IPS-18a (cell line): ENCODE data around the gene TLDC2.
"Not testable (repeated sequence)": the region's sequence is repeated elsewhere in the genome, so short reads cannot be mapped to it uniquely, and the experiment has no call there.

Experiments
- H3K27ac ChIP-seq: one replicate; pipeline ENCODE4 v1.5.1; 2013; ENCODE audit warnings: low read length
- H3K27me3 ChIP-seq: one replicate; pipeline ENCODE4 v1.6.1; 2013; ENCODE audit warnings: mild to moderate bottlenecking, low read length; ENCODE audit not compliant: control insufficient read depth, insufficient read depth
- H3K36me3 ChIP-seq: one replicate; pipeline ENCODE4 v1.6.1; 2013; ENCODE audit warnings: low read depth, low read length; ENCODE audit not compliant: control insufficient read depth
- H3K4me1 ChIP-seq: one replicate; pipeline ENCODE4 v1.6.1; 2013; ENCODE audit warnings: low read depth, low read length; ENCODE audit not compliant: control insufficient read depth
- H3K4me3 ChIP-seq: one replicate; pipeline ENCODE4 v1.5.1; 2013; ENCODE audit warnings: low read length
- H3K9ac ChIP-seq: one replicate; pipeline ENCODE4 v1.6.1; 2013; ENCODE audit warnings: mild to moderate bottlenecking, low read length, moderate library complexity
- H3K9me3 ChIP-seq: one replicate; pipeline ENCODE4 v1.6.1; 2013; ENCODE audit warnings: low read depth, low read length; ENCODE audit not compliant: control insufficient read depth

TLDC2 gene

DNA sequence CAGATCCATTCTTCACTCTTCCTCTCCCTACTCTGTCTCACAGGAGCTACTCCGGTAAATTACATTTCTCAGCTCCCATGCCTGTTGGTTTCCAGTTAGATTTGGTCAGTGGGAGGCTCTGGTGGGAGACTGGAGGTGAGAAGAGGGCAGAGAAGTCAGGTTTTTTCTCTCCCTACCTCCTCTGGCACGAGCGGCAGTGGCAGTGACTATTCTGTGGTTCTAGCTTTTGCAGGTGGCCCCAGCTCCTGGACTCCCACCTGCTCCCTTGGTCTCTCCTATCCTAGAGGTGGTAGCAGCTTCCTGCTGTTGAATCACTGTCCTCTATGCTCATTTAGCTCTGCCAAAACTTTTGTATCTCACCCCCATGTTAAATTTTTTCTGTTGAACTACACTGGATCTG lies 17.9 kb downstream of the TLDC2 start:
- no peaks in the 10 kb centered on the region for H3K27me3 ChIP-seq
- H3K9ac ChIP-seq = no peak overlapping the region

DNA sequence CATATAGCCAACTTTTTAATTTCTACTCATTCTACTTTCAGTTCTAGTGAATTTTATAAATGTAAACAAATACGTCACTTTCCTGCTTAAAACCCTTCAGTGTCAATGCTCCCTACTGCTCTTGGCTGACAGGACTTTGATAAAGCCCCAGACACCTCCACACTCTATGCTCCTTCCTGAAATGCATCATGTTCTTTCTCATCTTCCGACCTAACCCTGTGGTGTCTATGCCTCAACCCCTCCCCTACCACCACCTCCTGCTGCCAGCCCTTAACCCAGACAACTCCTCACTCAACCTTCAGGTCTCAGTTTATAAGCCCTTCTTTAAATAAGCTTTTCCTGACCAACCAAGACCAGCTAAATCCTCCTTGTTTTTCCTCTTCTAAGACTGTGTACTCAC lies 19.1 kb downstream of the TLDC2 start:
- Histone ChIP-seq H3K36me3 (peaks cover 24% of the 10 kb centered on the region), H3K9me3 (no peaks in the 10 kb centered on the region), H3K27ac (no peak overlapping the region), H3K4me3 (no peak overlapping the region), H3K9ac (no peak overlapping the region), H3K27me3 (no peaks in the 10 kb centered on the region), H3K4me1 (no peaks in the 10 kb centered on the region)

More for the DNA sequence above, 17.9 kb downstream of the TLDC2 start:
- H3K27ac ChIP-seq = no peak overlapping the region
- no peak overlapping the region for H3K4me3 ChIP-seq
- H3K9me3 ChIP-seq = no peaks in the 10 kb centered on the region
- peaks cover 30% of the 10 kb centered on the region for H3K36me3 ChIP-seq
- H3K4me1 ChIP-seq = no peaks in the 10 kb centered on the region

DNA sequence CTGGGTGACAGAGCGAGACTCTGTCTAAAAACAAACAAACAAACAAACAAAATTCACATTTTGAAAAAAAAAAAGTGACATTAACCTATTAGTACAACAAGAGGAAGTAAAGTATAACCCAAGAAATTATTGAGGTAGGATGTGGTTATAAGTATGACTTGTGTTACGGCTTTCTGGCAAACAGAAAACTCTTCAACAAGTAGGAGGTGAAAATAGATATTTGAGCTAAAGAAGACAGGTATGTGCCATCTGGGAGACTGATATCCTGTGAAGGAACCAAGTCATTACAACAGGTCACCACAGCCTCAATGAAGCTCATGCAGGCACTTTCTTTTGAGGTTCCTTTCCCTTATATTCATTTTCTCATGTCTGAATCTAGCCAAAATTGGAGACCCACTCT lies 28.8 kb downstream of the TLDC2 start:
- no peak overlapping the region for H3K9ac ChIP-seq
- H3K4me3 ChIP-seq = no peak overlapping the region
- H3K27ac ChIP-seq = no peak overlapping the region
- no peaks in the 10 kb centered on the region for H3K27me3 ChIP-seq
- H3K9me3 ChIP-seq = no peaks in the 10 kb centered on the region
- H3K36me3 ChIP-seq = peaks cover 17% of the 10 kb centered on the region
- H3K4me1 ChIP-seq = no peaks in the 10 kb centered on the region

- H3K36me3 ChIP-seq = peaks cover 17% of the 10 kb centered on the region
- H3K4me3 ChIP-seq, H3K27ac ChIP-seq, H3K9ac ChIP-seq, H3K9me3 ChIP-seq, H3K27me3 ChIP-seq, H3K4me1 ChIP-seq: not testable (repeated sequence)
These were observed 29.6 kb downstream of the TLDC2 start for GRCh38 chr20:36905566-36905965.

- H3K4me1 ChIP-seq, H3K27me3 ChIP-seq, H3K9ac ChIP-seq, H3K27ac ChIP-seq, H3K4me3 ChIP-seq, H3K9me3 ChIP-seq: not testable (repeated sequence)
- H3K36me3 ChIP-seq = peaks cover 17% of the 10 kb centered on the region
These were observed 30.1 kb downstream of the TLDC2 start for GRCh38 chr20:36906086-36906485.

DNA sequence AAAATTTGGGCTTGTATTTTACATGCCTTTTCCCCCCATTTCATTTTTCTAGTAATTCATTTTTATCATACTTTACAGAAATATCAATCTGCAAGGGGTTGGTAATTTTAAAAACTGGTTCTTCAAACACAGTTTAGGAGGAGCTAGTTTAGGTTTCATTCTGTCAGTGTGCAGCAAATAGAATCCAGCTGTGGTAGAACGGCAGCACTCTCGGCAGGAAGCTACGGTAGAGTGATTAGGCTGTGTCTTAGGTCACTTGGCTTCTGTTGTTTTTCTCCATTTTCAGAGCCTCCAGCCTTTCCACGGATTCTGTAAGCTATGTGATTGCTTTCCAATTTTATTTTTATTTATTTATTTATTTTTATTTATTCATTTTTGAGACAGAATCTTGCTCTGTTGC lies 32.7 kb downstream of the TLDC2 start:
- H3K4me1 ChIP-seq = peaks cover 12% of the 10 kb centered on the region
- H3K27me3 ChIP-seq = no peaks in the 10 kb centered on the region
- H3K36me3 ChIP-seq = peaks cover 15% of the 10 kb centered on the region
- H3K4me3 ChIP-seq = no peak overlapping the region
- no peak overlapping the region for H3K9ac ChIP-seq
- H3K9me3 ChIP-seq = no peaks in the 10 kb centered on the region
- no peak overlapping the region for H3K27ac ChIP-seq

DNA sequence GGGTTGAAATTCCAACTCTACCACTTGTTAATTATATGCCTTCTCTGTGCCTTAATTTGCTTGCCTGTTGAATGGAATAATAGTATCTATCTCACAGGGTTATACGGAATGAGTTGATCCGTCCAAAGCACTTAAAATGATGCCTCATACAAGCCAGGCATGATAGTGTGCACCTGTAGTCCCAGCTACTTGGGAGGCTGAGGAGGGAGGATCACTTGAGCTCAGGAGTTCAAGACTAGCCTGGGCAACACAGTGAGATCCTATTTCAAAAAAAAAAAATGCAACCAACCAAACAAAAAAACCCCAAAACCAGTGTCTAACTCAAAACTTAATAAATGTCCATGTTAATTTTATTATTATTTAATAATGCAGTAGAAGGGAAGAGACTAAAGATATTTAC lies 40.3 kb downstream of the TLDC2 start:
- no peak overlapping the region for H3K4me3 ChIP-seq
- no peak overlapping the region for H3K27ac ChIP-seq

GRCh38 chr20:36917240-36917639 lies 41.3 kb downstream of the TLDC2 start:
- no peak overlapping the region for H3K9ac ChIP-seq

More for the DNA sequence above, 40.3 kb downstream of the TLDC2 start:
- Histone ChIP-seq H3K4me1 (peaks cover 10% of the 10 kb centered on the region), H3K9ac (no peak overlapping the region), H3K27me3 (no peaks in the 10 kb centered on the region), H3K36me3 (peaks cover 9% of the 10 kb centered on the region), H3K9me3 (no peaks in the 10 kb centered on the region)

GRCh38 chr20:36917943-36918342 lies 42.0 kb downstream of the TLDC2 start:
- Histone ChIP-seq H3K4me1 (no peaks in the 10 kb centered on the region), H3K27me3 (no peaks in the 10 kb centered on the region), H3K9me3 (no peaks in the 10 kb centered on the region), H3K9ac (no peak overlapping the region), H3K4me3 (no peak overlapping the region), H3K36me3 (peaks cover 9% of the 10 kb centered on the region), H3K27ac (no peak overlapping the region)

More at GRCh38 chr20:36917240-36917639, 41.3 kb downstream of the TLDC2 start:
- no peak overlapping the region for H3K4me3 ChIP-seq
- no peaks in the 10 kb centered on the region for H3K9me3 ChIP-seq
- H3K27ac ChIP-seq = no peak overlapping the region
- no peaks in the 10 kb centered on the region for H3K4me1 ChIP-seq
- H3K36me3 ChIP-seq = peaks cover 9% of the 10 kb centered on the region
- no peaks in the 10 kb centered on the region for H3K27me3 ChIP-seq

DNA sequence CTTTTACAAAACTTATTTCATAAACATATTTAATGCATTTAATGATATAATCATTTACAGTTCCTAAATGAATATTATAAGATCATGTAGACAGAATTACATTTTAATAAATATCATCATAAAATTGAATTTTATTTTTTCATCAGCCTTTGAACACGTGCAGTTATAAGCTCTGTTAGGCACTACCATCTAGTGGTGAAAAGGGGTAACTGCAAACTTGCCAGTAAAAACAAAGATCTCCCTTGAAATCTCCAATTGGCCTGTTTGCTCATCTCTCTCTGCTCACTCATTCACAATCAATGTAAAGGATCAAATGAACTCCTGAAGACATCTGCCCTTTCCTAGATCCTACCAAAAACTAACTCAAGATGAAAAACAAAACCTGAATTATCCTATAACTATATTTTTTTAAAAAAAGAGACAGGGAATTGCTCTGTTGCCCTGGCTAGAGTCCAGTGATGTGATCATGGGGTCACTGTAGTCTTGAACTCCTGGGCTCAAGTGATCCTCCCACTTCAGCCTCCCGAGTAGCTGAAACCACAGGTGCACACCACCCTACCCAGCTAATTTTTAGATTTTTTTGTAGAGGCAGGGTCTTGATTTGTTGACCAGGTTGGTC lies 43.9 kb downstream of the TLDC2 start:
- Histone ChIP-seq H3K9ac (no peak overlapping the region), H3K4me1 (no peaks in the 10 kb centered on the region), H3K36me3 (peaks cover 9% of the 10 kb centered on the region), H3K4me3 (no peak overlapping the region), H3K9me3 (no peaks in the 10 kb centered on the region), H3K27me3 (no peaks in the 10 kb centered on the region), H3K27ac (no peak overlapping the region)

GRCh38 chr20:36920334-36920730 lies 44.4 kb downstream of the TLDC2 start:
- Histone ChIP-seq H3K4me3 (no peak overlapping the region), H3K27ac (no peak overlapping the region), H3K4me1 (no peaks in the 10 kb centered on the region), H3K9ac (no peak overlapping the region), H3K27me3 (no peaks in the 10 kb centered on the region), H3K36me3 (peaks cover 5% of the 10 kb centered on the region), H3K9me3 (no peaks in the 10 kb centered on the region)

DNA sequence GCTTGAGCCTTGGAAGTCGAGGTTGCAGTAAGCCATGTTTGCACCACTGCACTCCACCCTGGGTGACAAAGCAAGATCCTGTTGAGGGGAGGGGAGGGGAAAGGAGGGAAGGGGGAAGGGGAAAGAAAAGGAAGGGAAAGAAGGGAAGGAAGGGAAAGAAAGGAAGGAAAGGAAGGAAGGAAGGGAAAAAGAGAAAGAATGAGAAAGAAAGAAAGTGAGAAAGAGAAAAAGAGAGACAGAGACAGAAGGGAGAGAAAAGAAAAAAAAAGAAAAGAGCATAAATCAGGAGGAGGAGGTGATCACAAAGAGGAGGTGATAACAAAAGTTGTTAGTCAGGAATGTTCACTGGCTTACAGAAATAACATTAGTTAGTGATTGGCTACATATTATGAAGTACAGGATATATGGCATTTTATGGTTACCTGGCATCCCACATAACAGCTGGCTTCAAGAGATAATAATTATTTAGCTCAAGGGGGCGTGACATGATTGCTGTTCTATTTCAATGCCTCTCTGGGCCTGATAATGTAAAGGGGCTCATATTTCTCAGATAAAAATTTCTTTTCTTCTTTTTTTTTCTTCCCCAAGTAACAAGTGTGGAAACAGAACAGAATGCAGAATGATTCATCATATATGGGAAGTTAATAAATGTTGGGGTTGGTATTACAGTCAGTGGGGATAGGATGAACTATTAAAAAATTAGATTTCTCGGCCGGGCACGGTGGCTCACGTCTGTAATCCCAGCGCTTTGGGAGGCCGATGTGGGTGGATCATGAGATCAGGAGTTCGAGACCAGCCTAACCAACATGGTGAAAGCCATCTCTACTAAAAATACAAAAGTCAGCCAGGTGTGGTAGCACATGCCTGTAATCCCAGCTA lies 48.5 kb downstream of the TLDC2 start:
- Histone ChIP-seq H3K27me3 (no peaks in the 10 kb centered on the region), H3K4me1 (no peaks in the 10 kb centered on the region), H3K9me3 (no peaks in the 10 kb centered on the region), H3K36me3 (peaks cover 8% of the 10 kb centered on the region), H3K27ac (no peak overlapping the region), H3K4me3 (no peak overlapping the region), H3K9ac (no peak overlapping the region)
